Effector CD4-positive, alpha-beta T cell (primary cell): Measurements from ENCODE around the gene ERLEC1.
"Not testable (repeated sequence)": the region's sequence is repeated elsewhere in the genome, so short reads cannot be mapped to it uniquely, and the experiment has no call there.

Experiments used
- DNase-seq: peaks from one replicate; pipeline ENCODE4 v3.0.0-alpha.2; 2020
- total RNA-seq: gene quantifications from one replicate; lab custom pipeline; 2026; lab: John Stamatoyannopoulos, UW

The ERLEC1 gene
- 44.3 reads per million, percentile 65 among the genes with 10 or more reads in this experiment for total RNA-seq

DNA sequence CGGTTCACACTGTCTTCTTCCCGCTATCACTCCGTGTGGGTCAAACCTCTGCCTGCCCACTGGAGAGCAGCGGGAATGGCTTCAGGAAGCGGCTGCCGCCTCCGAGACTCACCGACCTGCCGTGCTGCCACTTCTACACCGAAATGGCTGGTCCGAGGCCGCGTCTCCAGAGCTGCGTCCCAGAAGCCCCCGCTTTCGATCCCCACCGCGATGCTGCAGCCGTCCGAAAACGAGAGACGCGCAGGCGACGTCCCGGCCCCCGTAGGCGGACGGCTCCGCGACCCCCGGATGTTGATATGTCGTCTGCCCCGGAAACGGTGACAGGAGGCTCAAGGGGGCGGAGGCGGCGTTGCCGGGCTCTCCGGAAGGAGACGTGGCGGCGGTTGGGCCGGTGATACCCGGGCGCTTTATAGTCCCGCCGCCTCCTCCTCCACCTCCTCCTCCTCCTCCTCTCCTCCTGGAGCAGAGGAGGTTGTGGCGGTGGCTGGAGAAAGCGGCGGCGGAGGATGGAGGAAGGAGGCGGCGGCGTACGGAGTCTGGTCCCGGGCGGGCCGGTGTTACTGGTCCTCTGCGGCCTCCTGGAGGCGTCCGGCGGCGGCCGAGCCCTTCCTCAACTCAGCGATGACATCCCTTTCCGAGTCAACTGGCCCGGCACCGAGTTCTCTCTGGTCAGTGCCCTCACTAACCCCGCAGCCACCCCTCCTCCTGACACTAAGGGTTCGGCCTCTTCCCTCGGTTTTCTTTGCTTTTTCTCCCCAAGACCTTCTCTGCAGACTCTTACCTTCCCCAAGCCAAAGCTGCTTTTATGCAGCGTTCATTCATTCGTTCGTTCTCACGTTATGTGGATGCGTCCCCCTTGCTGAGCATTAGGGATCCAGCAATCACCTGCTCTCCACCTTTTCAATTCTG lies at the start of gene ERLEC1, which contains the start of gene ASB3:
Gene ERLEC1 (plus strand): TSS at position 340 of the 909 bp plus-strand sequence. CDS start 167 bp downstream, at position 507.
Gene ASB3 (minus strand): TSS at position 249 of the 909 bp plus-strand sequence. CDS start 21,381 bp downstream, outside the sequence.
- DNase-seq, result peak; percentile 87

DNA sequence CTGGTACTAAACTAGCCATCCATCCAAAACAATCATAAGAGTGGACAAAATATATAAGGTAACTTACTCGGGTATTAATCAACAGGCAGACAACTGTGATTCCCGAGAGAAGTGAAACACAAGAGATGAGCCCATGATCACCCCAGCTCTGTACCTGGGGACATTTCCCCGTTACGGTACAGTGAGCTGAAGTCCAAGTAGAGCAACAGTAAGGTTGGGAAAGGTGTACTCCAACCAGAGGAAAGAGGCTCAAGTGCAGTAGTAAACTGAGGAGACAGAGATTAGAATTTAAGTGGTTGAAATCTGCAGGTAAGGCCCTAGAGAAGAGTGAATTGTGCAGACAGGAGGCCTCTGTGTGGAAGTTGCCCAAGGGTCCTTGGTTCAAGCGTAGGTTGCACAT lies 49.8 kb upstream of the ERLEC1 start:
- no peak for DNase-seq

DNA sequence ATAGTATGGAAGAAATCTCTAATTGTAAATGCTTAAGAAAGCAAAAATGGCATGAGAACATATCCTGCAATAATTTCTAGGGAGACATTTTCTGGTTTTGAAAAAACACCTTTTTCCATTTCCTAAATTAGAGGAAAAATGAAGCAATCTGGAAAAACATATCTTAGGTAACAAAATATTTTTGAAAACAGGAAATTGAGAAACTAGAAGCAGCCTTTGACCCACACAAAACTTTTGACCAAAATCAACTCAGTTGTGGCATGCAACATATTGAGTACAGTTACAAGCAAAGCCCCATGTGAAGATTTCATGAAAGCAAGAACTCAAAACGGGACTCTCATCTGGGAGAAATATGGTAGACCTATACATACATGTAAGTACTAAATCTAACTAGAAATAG lies 47.8 kb upstream of the ERLEC1 start:
- DNase-seq, result no peak

DNA sequence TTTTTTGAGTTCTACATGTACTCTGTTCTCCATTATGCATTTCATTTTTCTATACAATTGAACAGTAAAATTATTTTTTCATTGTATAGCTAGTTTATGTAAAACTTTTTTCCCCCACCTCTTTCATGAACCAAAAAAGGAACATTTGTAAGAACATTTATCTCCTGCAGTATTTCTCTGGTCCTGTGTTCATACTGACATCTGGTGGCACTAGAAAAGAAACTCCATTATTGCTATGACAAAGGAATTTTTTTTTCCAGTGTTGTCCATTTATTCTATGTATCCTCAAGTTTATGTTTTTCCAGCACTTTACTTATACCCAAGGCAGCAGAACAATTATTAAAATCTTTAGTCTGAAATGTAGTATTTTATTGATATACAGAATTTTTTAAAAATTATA lies 46.7 kb upstream of the ERLEC1 start:
- no peak for DNase-seq

DNA sequence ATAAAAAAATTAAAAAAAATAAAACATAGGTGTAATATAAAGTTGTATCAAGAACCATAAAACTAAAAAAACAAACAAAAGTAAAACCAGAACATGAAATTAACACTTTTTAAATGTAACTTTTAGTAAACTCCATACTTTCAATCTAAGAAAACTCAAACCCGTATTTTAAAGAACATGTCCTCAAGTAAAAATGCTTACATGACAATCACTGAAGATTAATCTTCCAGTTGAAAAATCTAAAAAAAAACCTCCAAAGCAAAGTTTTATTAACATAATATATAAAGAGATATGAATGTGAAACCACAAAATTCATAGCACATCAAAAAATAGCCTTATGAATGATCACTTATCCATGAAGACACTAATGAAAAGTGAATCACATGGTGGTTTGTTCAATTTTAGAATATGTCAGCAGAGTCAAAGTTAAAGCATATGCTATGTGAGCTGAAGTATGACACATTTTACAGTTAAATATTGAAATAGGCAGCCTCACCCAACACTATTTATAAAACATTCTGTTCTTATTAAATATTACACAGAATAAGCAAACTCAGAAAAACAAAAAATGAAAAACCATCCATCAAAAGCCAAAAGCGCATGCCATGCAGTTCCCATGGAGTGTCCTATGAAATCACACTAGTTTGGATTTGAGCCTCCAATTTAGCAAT lies 42.3 kb upstream of the ERLEC1 start:
- DNase-seq, result no peak

GRCh38 chr2:53750041-53750768 lies 36.6 kb upstream of the ERLEC1 start:
- DNase-seq, result no peak

- no peak for DNase-seq
Observed at GRCh38 chr2:53751728-53752127, 35.1 kb upstream of the ERLEC1 start.

DNA sequence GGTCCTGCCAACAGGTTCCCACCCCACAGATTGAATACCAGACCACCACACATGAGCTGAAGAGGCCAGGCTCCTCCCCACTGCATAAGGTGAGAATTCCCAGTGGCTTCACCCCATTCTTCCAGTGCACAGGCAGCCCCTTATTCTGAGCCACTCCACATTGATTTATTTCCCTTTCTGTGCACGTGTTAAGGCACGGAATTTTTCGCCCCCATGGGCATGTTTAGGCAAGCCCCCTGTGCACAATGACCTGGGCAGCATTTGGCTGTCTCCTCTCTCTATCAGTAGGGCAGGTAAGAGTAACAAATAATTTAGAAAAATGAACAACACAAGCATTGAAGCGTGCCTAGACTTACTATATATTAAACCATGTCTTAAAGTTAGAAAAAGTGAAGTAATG lies 34.5 kb upstream of the ERLEC1 start:
- DNase-seq, result no peak

DNA sequence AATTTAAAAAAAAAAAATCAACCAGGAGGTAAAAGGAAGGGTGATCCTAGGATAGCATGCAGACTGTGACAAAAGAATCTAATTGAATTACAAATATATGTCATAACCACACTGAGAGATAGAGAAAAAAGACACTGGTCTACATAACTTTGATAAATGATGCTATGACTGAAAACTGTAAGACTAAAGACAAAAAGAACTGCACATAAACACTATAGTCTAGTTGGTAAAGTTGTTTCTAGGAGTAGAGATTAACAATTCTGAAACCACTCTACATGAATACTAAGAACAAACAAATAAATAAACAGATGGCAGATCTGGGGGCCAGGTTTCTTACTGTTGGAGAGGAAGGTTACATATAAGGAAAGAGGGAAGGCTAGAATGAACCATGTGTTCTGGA lies 33.8 kb upstream of the ERLEC1 start:
- DNase-seq, result no peak

GRCh38 chr2:53755121-53755520 lies 31.7 kb upstream of the ERLEC1 start:
- DNase-seq, result no peak

DNA sequence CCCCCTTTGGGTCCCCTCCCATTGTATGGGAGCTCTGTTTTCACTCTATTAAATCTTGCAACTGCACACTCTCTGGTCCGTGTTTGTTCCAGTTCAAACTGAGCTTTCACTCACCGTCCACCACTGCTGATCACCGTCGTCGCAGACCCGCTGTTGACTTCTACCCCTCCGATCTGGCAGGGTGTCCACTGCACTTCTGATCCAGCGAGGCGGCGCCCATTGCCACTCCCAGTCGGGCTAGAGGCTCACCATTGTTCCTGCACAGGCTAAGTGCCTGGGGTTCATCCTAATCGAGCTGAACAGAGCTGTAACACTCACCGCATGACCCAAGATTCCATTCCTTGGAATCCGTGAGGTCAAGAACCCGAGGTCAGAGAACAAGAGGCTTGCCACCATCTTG lies 30.2 kb upstream of the ERLEC1 start:
- no peak for DNase-seq

DNA sequence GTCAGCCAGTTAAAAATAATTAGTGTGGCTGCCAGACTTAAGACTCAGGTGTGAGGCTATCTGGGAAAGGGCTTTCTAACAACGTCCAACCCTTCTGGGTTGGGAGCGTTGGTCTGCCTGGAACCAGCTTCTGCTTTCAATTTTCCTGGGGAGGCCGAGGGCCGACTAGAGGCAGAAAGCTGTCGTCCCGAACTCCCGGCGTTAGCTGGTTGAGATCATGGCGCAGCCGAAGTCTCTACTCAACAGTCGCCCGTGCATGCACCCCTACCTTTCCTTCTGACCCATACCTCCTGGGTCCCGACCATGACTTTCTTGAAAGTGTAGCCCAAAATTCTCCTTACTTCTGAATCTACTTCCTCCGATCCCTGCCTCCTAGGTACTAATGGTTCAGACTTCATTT lies 29.6 kb upstream of the ERLEC1 start:
- not testable (repeated sequence) for DNase-seq

- no peak for DNase-seq
Observed at GRCh38 chr2:53765767-53766166, 21.1 kb upstream of the ERLEC1 start.

DNA sequence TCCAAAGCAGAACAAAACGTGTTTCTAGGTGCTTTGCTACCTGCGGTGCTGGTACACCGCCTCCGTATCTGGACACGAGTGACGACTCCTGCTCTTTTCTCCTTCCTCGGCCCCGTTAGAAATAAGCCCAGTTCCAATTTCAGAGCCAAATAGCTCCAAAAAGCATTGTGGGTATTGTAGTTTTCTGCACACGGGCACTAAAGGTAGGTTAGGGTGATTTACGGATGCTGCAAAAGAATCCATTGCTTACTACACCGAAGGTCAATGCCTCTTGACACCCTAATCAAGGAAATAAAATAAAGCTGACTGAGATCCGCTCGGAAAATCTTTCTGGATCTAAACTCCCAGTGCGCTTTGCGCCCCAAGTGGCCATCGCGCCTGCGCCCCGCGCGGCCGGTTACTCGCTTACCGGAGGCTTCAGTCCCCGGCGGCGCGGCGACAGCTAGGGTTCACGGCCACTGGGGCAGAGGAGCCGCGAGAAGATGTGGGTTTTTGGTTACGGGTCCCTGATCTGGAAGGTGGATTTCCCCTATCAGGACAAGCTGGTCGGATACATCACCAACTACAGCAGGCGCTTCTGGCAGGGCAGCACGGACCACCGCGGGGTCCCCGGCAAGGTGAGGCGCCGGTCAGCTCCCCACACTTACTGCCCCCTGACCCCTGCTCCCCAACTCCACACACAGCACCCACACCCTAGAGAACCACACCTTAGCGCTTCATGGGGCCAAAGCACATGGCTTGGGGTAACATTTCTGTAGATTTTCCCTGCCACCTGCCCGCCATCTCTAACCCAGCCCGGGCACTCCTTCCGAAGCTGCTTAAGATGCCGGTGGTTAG lies 19.2 kb upstream of the ERLEC1 start, which contains the start of gene CHAC2:
Gene CHAC2 (plus strand): TSS at position 400 of the 837 bp plus-strand sequence. CDS start 83 bp downstream, at position 483.
- peak; percentile 81 for DNase-seq

GRCh38 chr2:53768242-53768542 lies 18.7 kb upstream of the ERLEC1 start:
- DNase-seq, result no peak

DNA sequence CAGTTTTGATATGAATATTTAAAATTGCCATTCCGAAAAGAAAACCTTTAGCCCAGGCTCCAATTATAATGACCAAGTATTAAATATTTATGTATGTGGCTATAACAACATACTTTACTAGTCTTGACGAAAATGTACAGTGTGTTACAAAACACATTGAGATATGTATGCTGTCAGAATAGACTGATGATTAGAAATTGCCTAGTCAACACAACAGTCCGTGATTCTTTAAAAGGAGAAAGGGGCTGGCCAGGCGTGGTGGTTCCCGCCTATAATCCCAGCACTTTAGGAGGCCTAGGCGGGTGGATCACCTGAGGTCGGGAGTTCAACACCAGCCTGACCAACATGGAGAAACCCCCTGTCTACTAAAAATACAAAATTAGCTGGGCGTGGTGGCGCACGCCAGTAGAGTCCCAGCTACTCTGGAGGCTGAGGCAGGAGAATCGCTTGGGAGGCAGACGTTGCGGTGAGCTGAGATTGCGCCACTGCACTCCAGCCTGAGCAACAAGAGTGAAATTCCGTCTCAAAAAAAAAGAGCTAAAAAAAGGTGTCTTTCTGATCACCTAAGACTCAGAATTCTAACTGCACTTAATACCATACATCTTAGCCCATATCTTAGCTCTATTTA lies 17.4 kb upstream of the ERLEC1 start:
- no peak for DNase-seq

GRCh38 chr2:53770264-53770663 lies 16.6 kb upstream of the ERLEC1 start:
- no peak for DNase-seq

DNA sequence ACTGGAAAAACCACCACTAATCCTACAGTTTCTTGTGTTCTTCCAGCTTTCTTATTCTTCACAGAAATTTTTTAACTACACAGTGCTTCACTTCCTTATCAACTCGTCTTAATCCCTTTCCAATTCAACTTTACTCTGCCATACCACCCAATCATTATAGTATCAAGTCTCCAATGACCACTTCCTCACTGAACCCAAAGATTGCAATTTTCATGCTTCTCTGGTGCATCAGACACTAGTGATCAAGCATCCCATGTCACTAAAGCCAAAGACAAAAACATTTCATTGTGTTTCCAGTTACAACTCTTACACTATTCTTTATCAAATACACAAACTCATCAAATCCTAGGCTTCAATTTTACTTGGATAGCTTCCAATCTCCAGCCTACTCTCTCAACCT lies 9.7 kb upstream of the ERLEC1 start:
- DNase-seq, result no peak

DNA sequence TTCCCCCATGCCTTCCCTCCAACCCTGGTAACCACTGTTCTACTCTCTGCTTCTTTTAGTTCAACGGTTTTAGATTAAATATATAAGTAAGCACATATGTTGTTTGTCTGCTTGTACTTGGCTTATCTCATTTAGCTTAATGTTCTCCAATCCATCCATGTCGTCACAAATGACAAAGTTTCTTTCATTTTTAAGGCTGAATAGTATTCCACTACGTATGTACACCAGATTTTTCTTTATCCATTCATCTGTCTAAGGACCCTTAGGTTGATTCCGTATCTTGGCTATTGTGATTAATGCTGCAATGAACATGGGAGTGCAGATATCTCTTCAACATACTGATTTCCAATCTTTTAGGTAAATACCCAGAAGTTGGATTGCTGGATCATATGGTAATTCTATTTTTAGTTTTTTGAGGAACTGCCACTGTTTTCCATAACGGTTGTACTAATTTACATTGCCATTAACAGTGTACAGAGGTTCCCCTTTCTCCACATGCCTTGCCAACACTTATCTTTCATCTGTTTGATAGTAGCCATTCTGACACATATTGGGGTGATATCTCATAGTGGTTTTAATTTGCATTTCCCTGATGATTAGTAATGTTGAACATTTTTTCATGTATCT lies 8.2 kb upstream of the ERLEC1 start:
- no peak for DNase-seq

GRCh38 chr2:53780056-53780455 lies 6.8 kb upstream of the ERLEC1 start:
- no peak for DNase-seq

- no peak for DNase-seq
Observed at GRCh38 chr2:53782676-53783075, 4.2 kb upstream of the ERLEC1 start.
